IPS-18a (cell line): ENCODE measurements around the gene TBC1D10B.
A peak's percentile ranks its signal among the peaks of the same experiment; 100 is the strongest.

ENCODE experiments used
- H3K27ac ChIP-seq: one replicate; pipeline ENCODE4 v1.5.1; 2013; ENCODE audit warnings: low read length
- H3K27me3 ChIP-seq: one replicate; pipeline ENCODE4 v1.6.1; 2013; ENCODE audit warnings: mild to moderate bottlenecking, low read length; ENCODE audit not compliant: control insufficient read depth, insufficient read depth
- H3K36me3 ChIP-seq: one replicate; pipeline ENCODE4 v1.6.1; 2013; ENCODE audit warnings: low read depth, low read length; ENCODE audit not compliant: control insufficient read depth
- H3K4me1 ChIP-seq: one replicate; pipeline ENCODE4 v1.6.1; 2013; ENCODE audit warnings: low read depth, low read length; ENCODE audit not compliant: control insufficient read depth
- H3K4me3 ChIP-seq: one replicate; pipeline ENCODE4 v1.5.1; 2013; ENCODE audit warnings: low read length
- H3K9ac ChIP-seq: one replicate; pipeline ENCODE4 v1.6.1; 2013; ENCODE audit warnings: mild to moderate bottlenecking, low read length, moderate library complexity
- H3K9me3 ChIP-seq: one replicate; pipeline ENCODE4 v1.6.1; 2013; ENCODE audit warnings: low read depth, low read length; ENCODE audit not compliant: control insufficient read depth

Gene TBC1D10B, protein sequence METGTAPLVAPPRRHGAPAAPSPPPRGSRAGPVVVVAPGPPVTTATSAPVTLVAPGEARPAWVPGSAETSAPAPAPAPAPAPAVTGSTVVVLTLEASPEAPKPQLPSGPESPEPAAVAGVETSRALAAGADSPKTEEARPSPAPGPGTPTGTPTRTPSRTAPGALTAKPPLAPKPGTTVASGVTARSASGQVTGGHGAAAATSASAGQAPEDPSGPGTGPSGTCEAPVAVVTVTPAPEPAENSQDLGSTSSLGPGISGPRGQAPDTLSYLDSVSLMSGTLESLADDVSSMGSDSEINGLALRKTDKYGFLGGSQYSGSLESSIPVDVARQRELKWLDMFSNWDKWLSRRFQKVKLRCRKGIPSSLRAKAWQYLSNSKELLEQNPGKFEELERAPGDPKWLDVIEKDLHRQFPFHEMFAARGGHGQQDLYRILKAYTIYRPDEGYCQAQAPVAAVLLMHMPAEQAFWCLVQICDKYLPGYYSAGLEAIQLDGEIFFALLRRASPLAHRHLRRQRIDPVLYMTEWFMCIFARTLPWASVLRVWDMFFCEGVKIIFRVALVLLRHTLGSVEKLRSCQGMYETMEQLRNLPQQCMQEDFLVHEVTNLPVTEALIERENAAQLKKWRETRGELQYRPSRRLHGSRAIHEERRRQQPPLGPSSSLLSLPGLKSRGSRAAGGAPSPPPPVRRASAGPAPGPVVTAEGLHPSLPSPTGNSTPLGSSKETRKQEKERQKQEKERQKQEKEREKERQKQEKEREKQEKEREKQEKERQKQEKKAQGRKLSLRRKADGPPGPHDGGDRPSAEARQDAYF

DNA sequence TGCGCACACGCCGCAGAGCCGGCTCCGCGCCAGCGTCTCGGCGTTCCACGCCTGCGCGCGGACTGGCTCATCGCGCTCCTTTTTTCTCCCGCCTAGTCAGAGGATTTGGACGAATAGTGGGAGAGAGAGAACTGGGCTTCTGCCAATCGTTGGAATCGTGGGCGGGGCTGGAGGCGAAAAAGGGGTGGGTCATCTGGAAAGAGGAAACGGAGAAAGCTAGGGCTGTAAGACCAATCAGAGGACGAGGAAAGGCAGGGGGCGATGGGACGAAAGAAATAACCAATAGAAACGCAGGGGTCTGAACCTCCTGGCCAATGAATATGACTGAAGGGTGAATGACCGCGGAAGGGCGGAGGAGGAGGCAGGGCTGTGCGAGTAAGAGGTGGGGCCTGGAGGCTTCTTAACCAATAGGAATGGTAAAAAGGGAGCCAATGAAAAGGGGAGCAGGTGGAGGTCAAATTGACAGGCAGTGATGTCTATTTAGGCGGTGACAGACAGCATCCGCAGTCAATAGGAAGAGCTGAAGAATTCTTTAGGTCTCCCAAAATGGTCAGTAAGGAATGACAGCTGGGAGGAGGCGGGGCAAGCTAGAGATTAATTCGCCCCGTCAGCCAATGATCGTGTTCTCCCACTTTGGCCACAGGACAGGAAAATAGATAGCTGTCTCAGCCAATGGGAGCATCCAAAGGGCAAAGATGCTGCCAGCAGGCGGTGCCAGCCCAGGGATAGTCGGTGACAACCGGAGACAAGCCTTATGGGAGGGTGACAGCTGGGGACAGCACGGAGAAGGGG is at the start of gene TBC1D10B:
Gene TBC1D10B (minus strand): TSS at position 39 of the 792 bp plus-strand sequence. CDS start 311 bp downstream, outside the sequence.
- H3K27ac ChIP-seq, result no peak within 1 kb of the TSS
- H3K9ac ChIP-seq, result peak within 1 kb of the TSS; percentile 5
- no peaks in the 10 kb centered on the region for H3K27me3 ChIP-seq
- H3K36me3 ChIP-seq, result no peaks in the 10 kb centered on the region
- H3K9me3 ChIP-seq, result no peaks in the 10 kb centered on the region
- peaks cover 12% of the 10 kb centered on the region for H3K4me1 ChIP-seq
- H3K4me3 ChIP-seq, result peak within 1 kb of the TSS; percentile 64

DNA sequence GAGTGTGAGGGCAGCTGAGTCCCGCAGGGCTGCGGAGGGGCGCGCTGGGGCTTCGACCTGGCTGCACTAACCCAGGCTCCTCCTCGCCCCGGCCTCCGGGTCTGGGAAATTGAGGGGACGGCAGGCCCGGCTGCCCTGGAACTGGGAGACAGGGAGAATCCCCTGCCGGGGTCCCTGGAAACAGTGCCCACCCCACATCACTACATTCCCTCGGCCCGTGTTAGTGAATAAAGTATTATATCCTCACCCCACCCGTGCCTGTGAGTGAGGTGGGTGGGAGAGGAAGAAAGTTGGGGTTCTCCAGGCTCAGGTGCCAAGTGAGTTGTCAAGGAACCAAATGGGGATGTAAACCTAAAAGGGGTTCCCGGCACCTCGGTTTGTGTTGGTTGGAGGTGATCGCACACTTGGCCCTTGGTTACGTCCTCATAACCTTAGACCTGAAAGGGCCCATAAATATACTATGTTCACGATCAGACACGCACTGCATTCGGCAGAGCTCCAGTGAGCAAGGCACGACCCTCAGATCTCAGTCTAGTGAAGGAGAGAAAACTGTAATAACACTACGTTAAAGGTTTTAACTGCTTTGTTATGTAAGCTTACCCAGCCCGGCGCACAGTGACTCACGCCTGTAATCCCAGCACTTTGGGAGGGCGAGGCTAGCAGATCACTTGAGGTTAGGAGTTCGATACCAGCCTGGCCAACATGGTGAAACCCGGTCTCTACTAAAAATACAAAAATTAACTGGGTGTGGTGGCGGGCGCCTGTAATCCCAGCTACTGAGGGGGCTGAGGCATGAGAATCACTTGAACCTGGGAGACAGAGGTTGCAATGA is 48.3 kb upstream of the TBC1D10B start:
- H3K4me3 ChIP-seq, result peak overlapping the region; percentile 59
- no peak overlapping the region for H3K27ac ChIP-seq
- H3K4me1 ChIP-seq, result peaks cover 5% of the 10 kb centered on the region
- peaks cover 22% of the 10 kb centered on the region for H3K36me3 ChIP-seq
- H3K9me3 ChIP-seq, result no peaks in the 10 kb centered on the region
- H3K9ac ChIP-seq, result peak overlapping the region; percentile 17
- H3K27me3 ChIP-seq, result no peaks in the 10 kb centered on the region

DNA sequence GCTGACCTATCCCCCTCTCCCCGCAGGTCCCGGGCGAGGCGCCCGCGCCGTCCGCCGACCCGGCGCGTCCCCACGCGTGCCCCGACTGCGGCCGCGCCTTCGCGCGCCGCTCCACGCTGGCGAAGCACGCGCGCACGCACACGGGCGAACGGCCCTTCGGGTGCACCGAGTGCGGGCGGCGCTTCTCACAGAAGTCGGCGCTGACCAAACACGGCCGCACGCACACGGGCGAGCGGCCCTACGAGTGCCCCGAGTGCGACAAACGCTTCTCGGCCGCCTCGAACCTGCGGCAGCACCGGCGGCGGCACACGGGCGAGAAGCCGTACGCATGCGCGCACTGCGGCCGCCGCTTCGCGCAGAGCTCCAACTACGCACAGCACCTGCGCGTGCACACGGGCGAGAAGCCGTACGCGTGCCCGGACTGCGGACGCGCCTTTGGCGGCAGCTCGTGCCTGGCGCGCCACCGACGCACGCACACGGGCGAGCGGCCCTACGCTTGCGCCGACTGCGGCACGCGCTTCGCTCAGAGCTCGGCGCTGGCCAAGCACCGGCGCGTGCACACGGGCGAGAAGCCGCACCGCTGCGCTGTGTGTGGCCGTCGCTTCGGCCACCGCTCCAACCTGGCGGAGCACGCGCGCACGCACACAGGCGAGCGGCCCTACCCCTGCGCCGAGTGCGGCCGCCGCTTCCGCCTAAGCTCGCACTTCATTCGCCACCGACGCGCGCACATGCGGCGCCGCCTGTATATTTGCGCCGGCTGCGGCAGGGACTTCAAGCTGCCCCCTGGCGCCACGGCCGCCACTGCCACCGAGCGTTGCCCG is 47.4 kb upstream of the TBC1D10B start:
- peaks cover 24% of the 10 kb centered on the region for H3K36me3 ChIP-seq
- peak overlapping the region; percentile 17 for H3K9ac ChIP-seq

DNA sequence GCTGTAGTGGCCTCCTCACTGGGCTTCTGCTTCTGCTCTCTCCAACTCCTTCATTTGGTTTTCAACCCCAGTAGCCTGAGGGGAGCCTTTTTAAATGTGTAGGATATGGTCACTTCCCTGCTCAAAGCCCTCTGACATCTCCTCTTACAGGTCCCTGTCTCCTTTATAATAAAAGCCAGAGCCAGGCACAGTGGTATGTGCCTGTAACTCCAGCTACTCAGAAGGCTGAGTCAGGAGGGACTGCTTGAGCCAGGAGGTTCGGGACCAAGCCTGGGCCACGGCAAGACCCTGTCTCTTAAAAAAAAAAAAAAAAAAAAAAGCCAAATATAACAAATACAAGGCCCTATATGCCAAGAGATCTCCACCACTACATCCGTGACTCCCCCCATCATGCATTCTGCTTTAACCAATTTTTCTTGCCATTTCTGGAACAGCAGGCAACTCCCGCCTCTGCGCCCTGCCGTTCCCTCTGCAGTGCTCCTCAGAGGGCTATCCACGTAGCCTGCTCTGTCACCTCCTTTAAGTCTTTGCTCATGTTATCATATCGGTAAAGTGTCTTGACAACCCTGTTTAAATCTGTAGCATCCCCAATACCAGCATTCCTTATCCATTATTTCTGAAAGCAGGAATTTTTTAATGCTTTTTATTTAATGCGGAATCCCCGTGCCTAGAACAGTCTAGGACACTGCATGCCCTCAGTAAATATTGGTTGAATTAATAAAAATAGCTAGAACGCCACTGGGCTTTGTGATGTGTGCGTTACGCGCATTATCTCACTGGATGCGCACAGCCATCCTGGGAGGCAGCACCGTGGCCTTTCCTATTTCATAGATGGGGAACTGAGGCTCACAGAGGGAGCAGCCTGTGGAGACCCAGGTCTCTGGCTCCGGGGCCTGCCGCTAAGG is 46.6 kb upstream of the TBC1D10B start:
- Histone ChIP-seq H3K9ac (no peak overlapping the region), H3K36me3 (peaks cover 18% of the 10 kb centered on the region), H3K27ac (no peak overlapping the region), H3K4me3 (peak overlapping the region; percentile 59), H3K27me3 (no peaks in the 10 kb centered on the region), H3K4me1 (peaks cover 5% of the 10 kb centered on the region), H3K9me3 (no peaks in the 10 kb centered on the region)

More for the DNA sequence above, 47.4 kb upstream of the TBC1D10B start:
- Histone ChIP-seq H3K27ac (no peak overlapping the region), H3K9me3 (no peaks in the 10 kb centered on the region), H3K4me1 (peaks cover 5% of the 10 kb centered on the region), H3K4me3 (peak overlapping the region; percentile 59), H3K27me3 (no peaks in the 10 kb centered on the region)

DNA sequence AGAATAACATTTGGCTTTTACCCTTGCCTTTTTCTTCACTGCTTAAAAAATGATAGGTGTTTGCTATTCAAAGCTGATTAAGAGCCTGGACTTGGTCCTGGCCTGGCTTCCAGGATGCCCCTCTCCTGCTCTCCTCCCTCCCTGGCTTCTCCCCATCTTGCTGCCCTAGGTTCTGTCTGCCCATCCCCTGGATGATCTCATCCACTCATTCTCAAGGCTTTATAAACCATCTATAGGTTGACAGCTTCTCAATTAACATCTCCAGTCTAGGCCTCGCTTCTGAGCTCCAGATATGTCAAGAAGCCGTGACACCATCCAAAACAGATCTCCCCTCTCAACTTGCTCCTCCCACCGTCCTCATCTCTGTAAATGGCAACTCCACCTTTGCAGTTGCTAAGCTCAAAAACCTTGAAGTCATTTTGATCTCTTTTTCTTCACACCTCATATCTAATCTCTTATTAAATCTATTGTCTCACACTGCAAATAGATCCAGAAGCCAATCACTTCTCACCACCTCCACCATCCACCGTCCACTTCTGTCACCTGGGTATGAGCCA is 45.8 kb upstream of the TBC1D10B start:
- Histone ChIP-seq H3K27me3 (no peaks in the 10 kb centered on the region), H3K36me3 (peaks cover 21% of the 10 kb centered on the region), H3K4me3 (no peak overlapping the region), H3K9ac (no peak overlapping the region), H3K9me3 (no peaks in the 10 kb centered on the region), H3K4me1 (peaks cover 5% of the 10 kb centered on the region), H3K27ac (no peak overlapping the region)

DNA sequence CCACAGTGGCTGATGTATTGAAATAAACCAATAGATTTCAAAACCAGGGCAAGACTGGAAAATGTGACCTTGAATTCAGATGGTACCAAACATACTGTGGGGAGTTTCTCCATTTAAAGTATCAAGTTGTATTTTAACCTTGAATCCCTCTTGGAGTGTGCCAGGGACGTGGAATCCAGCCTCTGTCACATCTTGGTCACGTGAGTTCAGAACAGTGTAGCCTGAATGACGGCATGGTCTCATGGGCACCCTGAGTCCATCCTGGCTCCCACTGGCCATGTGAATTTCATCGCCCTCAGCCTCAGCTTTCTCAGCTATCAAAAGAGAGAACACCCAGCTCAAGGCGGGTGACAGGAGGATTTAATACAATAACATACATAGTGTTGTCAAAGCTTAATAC is 43.9 kb upstream of the TBC1D10B start:
- Histone ChIP-seq H3K36me3 (peaks cover 17% of the 10 kb centered on the region), H3K4me1 (peaks cover 5% of the 10 kb centered on the region), H3K9ac (no peak overlapping the region), H3K27ac (no peak overlapping the region), H3K4me3 (no peak overlapping the region), H3K9me3 (no peaks in the 10 kb centered on the region), H3K27me3 (no peaks in the 10 kb centered on the region)

DNA sequence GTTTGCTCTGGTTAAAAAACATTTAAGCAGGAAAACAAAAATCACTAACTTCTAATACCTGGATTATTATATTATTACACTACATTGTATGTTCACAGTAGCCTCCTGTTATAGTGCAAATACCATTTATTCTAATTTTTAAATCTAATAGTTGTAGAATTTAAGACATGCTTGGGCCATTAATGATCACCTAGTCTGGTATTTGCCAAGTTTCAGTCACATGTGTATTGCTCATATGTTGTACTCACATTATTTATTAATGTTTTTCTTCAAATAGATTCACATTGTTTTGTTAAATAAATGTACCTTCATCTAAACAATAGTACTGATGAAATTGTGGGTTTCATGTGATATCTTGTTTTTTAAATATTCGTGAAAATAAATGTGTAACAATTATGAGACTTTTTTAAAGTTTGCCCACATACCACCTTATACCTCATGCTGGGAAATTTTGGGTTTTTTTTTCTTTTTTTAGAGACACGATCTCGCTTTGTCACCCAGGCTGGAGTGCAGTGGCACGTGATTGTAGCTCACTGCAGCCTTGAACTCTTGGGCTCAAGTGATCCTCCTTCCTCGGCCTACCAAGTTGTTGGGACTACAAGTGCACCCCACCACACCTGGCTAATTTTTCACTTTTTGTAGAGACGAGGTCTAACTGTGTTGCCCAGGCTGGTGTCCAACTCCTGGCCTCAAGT is 43.0 kb upstream of the TBC1D10B start:
- peaks cover 14% of the 10 kb centered on the region for H3K36me3 ChIP-seq
- H3K27me3 ChIP-seq, result no peaks in the 10 kb centered on the region
- no peak overlapping the region for H3K27ac ChIP-seq
- H3K9ac ChIP-seq, result no peak overlapping the region
- peaks cover under 1% of the 10 kb centered on the region for H3K4me1 ChIP-seq
- H3K4me3 ChIP-seq, result no peak overlapping the region
- H3K9me3 ChIP-seq, result no peaks in the 10 kb centered on the region

DNA sequence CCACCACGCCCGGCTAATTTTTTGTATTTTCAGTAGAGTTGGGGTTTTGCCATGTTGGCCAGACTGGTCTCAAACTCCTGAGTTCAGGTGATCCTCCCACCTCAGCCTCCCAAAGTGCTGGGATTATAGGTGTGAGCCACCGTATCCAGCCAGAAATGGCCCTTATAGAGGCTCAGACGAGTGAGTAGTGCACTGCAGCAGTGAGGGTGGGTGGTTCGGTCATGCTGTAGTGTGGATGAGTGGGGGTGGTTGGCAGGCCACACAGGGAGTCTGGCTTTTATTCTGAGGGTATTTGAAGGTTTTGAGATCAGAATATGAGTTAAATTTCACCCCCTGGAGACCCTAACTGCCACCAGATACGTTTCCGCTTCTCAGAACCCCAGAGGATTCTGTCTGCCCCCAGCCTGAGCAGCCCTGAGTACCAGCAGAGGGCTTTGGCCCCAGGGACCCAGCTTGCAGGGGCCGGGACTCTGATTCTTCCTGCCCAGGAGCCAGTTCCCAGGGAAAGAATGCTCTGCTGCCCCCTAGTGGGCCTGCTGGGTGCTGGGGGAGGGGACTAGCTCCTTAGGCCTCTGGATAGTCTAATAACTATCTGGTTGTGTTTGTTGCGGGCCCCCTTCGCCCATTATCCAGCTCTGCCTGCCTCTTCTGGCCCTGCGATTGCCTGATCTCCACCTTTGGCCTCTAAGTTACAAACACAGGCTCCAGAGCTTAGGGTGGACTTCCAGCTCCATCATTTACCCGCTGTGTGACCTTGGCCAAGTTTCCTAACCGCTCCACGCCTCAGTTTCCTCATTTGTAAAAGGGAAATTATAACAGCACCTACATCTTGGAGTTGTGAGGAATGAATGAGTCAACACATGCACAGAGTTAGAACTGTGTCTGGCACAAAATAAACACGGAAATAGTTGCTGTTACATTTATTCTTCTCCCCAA is 39.1 kb upstream of the TBC1D10B start:
- H3K4me3 ChIP-seq, result no peak overlapping the region
- peaks cover 3% of the 10 kb centered on the region for H3K4me1 ChIP-seq
- no peaks in the 10 kb centered on the region for H3K27me3 ChIP-seq
- H3K9me3 ChIP-seq, result no peaks in the 10 kb centered on the region
- peaks cover 14% of the 10 kb centered on the region for H3K36me3 ChIP-seq
- H3K9ac ChIP-seq, result no peak overlapping the region
- no peak overlapping the region for H3K27ac ChIP-seq
